ENCODE data around the gene GABRR1. TPM values are rescaled to one million over a fixed set of nuclear protein-coding genes. Genes with fewer than 3 reads are reported as not detected.

GABRR1 gene
- polyA plus RNA-seq, 4 donors = 1.3 to 2.8 (median 1.9) TPM

- no peak for DNase-seq (ENCODE audit: low read depth in 4 of 4, low spot score in 2 of 4)
Observed at GRCh38 chr6:89221129-89221528, 4.0 kb upstream of the GABRR1 start.

DNA sequence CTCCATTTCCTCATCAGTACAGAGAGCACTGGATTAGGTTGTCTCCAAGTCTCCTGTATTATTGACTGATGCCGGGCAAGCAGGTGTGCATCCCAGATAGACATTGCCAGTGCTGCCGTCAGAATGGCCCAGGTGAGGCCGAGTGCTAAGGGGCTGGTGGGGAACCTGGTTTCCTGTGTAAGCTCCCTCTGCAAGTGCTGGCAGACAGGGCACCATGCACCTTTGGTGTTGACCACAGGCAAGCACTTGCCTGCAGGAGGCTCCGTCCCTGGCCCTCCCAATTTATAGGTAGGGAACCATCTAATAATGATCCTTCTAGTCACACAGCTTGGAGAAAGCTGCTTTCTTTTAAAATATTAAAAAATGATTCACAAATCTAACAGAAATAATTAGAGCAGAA, 747 bp downstream of the GABRR1 start:
- no peak for DNase-seq (ENCODE audit: low read depth in 4 of 4, low spot score in 2 of 4)

GRCh38 chr6:89215391-89215790, 1.8 kb downstream of the GABRR1 start:
- DNase-seq (ENCODE audit: low read depth in 4 of 4, low spot score in 2 of 4) = no peak

- DNase-seq (ENCODE audit: low read depth in 4 of 4, low spot score in 2 of 4) = no peak
Observed at GRCh38 chr6:89214197-89214596, 3.0 kb downstream of the GABRR1 start.

DNA sequence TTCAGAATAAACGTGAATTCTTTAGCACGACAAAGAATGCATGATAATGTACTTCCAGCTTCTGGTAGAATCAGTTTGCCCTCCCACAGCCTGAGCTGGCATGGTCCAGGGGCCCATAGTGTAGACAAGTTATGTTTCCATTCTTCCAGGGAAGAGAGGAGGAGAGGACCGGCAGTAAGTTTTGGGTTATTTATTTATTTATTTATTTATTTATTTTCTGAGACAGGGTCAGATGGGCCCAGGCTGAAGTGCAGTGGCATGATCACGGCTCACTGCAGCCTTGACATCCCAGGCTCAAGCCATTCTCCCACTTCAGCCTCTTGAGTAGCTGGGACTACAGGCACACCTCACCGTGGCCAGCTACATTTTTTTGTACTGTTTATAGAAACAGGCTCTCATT, 4.7 kb downstream of the GABRR1 start:
- no peak for DNase-seq (ENCODE audit: low read depth in 4 of 4, low spot score in 2 of 4)

DNA sequence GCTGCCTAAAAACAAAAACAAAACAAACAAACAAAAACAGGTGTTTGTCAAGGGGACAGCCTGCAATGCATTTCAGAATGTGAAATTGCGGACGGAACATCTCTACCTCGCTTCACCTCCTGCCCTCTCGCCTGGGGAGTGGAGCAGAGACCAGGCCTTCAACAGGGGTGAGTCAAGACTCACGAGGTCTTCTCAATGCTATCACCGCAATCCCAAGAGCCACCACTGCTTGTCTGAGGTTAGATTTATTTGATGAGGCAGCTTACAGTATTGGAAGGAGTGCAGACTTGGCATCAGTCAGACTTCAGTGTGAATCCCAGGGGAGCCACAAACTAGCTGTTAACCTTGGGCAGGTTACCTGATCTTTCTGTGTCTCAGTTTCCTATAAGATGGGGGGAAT, 7.7 kb downstream of the GABRR1 start:
- DNase-seq (ENCODE audit: low read depth in 4 of 4, low spot score in 2 of 4) = no peak

DNA sequence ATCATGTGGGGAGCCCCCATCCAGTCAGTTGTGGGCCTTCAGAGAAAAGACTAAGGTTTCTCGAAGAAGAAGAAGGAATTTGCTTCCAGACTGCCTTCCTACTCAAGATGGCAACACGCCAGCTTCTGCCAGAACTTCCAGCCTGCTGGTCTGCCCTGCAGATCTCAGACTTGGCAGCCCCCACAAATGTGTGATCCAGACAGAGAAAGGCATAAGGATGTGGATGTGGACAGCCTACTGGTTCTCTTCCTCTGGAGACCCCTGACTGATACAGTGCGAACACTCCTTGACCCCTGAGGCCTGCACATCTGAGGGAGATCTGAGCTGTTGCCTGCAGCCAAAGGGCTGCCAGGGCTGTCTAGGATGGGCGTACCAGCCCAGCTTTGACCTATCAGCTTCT, 8.6 kb downstream of the GABRR1 start:
- no peak for DNase-seq (ENCODE audit: low read depth in 4 of 4, low spot score in 2 of 4)

- no peak for DNase-seq (ENCODE audit: low read depth in 4 of 4, low spot score in 2 of 4)
Observed at GRCh38 chr6:89205819-89206218, 11.3 kb downstream of the GABRR1 start.

- DNase-seq (ENCODE audit: low read depth in 4 of 4, low spot score in 2 of 4) = no peak
Observed at GRCh38 chr6:89204096-89204495, 13.1 kb downstream of the GABRR1 start.

- no peak for DNase-seq (ENCODE audit: low read depth in 4 of 4, low spot score in 2 of 4)
Observed at GRCh38 chr6:89200706-89201215, 16.4 kb downstream of the GABRR1 start.

DNA sequence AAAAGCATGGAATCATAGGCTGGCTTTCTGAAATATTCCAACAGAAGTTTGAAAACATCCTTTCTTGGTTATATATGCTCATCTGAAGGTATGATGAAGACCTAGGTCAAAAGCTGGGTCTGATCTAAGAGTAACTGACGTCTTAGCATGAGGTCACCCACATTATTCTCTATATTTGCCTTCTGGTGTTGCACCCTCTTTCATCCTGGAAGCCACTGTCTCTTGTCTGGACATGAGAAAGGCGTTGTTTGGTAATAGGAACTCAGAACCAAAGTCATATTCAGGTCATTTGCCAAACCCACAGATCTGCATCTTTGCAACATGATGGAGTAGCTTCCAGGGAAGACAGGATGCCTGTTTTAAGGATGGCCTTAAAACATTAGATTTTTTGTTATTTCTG, 17.6 kb downstream of the GABRR1 start:
- DNase-seq (ENCODE audit: low read depth in 4 of 4, low spot score in 2 of 4) = no peak

DNA sequence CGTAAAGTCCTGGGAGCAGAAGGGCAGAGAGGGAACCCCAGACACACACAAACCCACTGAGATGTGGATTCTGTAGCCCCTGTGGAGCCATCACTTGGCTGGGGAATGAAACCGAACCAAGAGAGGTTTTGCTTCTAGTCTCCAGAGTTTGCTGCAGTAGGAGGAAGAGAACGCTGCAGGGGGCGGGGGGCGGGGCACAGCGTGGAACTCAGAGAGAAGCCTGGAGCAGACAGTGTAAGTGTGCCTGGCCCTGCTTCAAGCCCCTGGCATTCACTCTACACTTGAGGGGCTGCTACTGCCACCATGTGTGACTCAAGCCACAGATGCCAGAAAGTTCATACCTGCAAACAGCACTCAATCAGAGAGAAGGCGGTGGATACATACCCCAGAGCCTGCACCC, 18.9 kb downstream of the GABRR1 start:
- DNase-seq (ENCODE audit: low read depth in 4 of 4, low spot score in 2 of 4) = no peak

- no peak for DNase-seq (ENCODE audit: low read depth in 4 of 4, low spot score in 2 of 4)
Observed at GRCh38 chr6:89197141-89197540, 20.0 kb downstream of the GABRR1 start.

DNA sequence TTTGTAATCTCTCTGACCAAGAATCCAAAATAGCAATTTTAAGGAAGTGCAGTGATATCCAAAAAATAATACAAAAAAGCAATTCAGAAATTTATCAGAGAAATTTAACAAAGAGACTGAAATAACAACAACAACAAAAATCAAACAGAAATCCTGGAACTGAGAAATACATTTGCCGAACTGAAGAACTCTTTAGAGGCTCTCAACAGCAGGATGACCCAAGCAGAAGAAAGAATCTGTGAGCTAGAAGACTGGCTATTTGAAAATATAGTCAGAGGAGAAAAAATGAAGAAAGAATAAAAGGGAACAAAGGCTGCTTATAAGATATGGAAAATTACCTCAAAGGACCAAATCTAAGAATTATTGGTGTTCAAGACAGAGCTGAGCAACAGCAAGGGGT, 22.6 kb downstream of the GABRR1 start:
- no peak for DNase-seq (ENCODE audit: low read depth in 4 of 4, low spot score in 2 of 4)

- DNase-seq (ENCODE audit: low read depth in 4 of 4, low spot score in 2 of 4) = no peak
Observed at GRCh38 chr6:89190741-89191140, 26.4 kb downstream of the GABRR1 start.

DNA sequence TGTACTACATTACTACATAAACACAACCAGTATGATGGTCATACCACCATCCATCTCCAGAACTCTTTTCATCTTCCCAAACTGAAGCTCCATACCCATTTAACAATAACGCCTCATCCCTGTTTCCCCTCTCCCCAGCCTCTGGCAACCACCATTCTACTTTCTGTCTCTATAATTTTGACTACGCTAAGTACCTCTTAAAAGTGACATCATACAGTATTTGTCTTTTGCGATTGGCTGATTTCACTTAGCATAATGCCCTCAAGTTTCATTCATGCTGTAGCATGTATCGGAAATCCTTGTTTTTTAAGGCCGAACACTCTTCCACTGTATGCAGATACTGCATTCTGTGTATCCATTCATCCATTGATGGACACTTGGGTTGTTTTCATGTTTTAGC, 29.7 kb downstream of the GABRR1 start:
- no peak for DNase-seq (ENCODE audit: low read depth in 4 of 4, low spot score in 2 of 4)

DNA sequence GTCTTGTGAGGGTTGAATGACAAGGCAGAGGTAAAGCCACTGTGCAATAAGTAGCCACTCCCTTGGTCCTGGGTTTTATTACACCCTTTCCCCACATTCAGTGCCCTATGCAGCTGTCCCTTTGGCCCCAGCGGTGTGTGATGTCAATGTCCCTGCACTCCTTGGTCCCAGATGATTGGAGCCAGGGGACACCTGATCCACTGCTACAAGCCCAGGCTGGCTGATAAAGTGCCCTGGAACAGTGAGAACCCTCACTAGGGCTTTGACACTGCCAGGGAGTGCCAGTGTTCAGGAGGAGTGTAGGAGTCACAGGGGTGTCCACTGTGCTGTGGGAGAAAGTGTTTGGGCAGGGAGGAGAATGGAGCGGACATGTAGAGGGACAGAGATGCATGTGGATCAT, 30.4 kb downstream of the GABRR1 start:
- no peak for DNase-seq (ENCODE audit: low read depth in 4 of 4, low spot score in 2 of 4)

DNA sequence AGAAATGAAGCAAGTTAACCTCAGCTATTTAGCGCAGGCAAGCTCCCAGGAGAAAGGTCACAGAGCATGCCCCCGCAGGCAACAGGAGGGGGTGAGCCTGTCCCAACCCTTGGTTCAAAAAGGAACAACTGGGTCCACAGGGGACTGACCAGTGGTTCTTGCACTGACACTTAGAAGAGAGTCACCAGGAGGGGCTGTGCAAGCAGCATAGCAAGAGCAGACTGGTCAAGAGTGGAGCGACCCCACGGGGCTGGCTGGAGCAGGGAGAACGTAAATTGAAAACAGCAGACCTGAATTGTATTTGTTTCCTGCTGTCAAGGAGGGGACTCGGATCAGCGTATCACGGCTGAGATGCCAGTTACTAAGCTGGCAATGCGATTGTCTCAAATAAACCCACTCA, 32.8 kb downstream of the GABRR1 start:
- DNase-seq (ENCODE audit: low read depth in 4 of 4, low spot score in 2 of 4) = no peak

DNA sequence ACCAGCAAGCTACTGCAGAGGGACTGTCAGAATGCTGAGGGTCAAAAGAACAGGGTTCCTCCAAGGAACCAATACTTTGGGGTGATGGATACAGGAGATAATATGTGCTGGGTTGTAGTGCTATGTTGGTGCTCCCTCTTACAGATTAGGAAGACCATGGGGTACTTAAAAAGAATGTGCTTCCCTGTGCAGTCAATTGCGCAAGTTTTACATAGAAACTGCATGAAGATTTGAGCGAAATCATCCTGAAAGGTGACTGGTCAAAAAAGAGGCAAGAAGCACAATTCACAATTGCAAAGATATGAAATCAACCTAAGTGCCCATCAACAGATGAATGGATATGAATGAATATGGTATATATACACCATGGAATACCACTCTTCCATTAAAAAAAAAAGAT, 33.9 kb downstream of the GABRR1 start:
- DNase-seq (ENCODE audit: low read depth in 4 of 4, low spot score in 2 of 4) = no peak

DNA sequence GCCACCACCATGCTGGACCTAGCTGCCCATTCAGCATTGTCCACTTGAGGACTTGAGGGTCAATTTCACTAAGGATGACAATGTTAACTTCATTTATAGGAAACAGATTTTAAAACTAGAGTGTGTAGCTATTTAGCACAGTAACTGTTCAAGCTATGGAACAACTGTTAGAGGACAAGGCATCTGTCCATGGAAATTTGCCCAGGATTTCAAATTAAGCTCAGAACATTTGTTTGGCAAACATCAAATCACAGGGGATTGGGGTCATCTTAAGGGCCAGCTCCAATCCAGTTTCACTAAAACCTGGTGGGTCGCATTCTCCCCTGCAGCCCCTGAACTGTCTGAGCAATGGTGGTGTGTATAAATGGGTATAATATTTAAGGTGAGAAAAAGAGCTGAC, 36.2 kb downstream of the GABRR1 start:
- DNase-seq (ENCODE audit: low read depth in 4 of 4, low spot score in 2 of 4) = no peak

DNA sequence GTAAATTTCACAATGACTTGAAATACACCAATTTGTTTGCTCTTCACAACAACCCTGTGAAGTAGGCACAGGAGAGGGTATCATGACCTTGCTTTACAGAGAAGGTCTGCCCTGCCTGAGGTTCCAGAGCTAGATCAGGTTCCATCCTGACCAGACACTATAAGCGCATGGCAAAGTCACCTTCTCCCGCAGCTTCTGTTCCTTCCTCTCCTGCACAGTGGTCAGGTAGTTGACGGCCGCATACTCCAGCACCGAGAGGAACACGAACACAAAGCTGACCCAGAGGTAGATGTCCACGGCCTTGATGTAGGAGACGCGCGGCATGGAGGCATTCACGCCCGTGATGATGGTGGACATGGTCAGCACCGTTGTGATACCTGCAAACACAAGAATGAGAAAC, 37.0 kb downstream of the GABRR1 start:
- no peak for DNase-seq (ENCODE audit: low read depth in 4 of 4, low spot score in 2 of 4)

DNA sequence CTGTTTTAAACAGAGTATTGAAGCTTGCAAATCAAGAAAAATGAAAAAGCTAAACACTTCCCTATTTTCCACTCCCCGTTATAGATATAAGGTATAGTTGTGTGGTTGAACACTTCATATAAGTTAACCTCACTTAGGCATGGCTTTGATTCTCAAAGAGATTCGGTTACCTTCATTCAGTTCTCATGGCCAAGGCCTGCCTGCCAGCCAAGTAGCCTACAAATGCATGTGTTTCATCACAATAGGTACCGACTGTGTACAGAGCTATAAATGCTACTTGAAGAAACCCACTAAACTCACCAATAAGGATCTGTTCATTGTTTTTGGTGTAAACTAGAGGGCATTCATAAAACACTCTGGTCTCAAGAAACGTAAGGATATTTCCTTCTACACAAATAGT, 43.5 kb downstream of the GABRR1 start:
- DNase-seq (ENCODE audit: low read depth in 4 of 4, low spot score in 2 of 4) = no peak

- no peak for DNase-seq (ENCODE audit: low read depth in 4 of 4, low spot score in 2 of 4)
Observed at GRCh38 chr6:89172131-89172530, 45.0 kb downstream of the GABRR1 start.

DNA sequence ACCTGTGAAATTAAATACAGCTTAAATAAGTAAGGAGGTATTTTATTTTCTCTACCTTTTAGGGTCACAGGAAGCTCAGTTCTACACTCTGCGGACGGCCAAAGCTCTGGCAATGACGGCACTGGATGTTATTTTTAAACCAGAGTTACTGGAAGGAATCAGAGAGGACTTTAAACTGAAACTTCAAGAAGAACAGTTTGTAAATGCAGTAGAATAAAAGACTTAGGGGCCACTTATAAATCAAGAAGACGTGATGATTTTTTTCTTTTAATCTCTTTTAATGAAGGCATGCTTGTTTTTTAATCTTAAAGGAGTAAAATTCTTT, 55.1 kb downstream of the GABRR1 start:
- no peak for DNase-seq (ENCODE audit: low read depth in 4 of 4, low spot score in 2 of 4)

Data from left renal cortex interstitium (tissue), 4 donors.